Astrocyte of the hippocampus (primary cell): ENCODE measurements around the gene SEPSECS.
A peak's percentile ranks its signal among the peaks of the same experiment; 100 is the strongest.

Experiments
- DNase-seq: peaks from one replicate; pipeline ENCODE4 v3.0.0; 2011; ENCODE audit warnings: low read depth, low spot score

The SEPSECS gene

GRCh38 chr4:25157081-25157480, 3.2 kb downstream of the SEPSECS start:
- DNase-seq, result no peak

GRCh38 chr4:25155947-25156346, 4.3 kb downstream of the SEPSECS start:
- no peak for DNase-seq

GRCh38 chr4:25154594-25155265, 5.5 kb downstream of the SEPSECS start:
- no peak for DNase-seq

- no peak for DNase-seq
These were observed 14.2 kb downstream of the SEPSECS start for GRCh38 chr4:25146076-25146475.

- DNase-seq, result peak; percentile 58
These were observed 15.3 kb downstream of the SEPSECS start for GRCh38 chr4:25144870-25145481.

- no peak for DNase-seq
These were observed 17.8 kb downstream of the SEPSECS start for GRCh38 chr4:25142468-25142867.

GRCh38 chr4:25141592-25141991, 18.7 kb downstream of the SEPSECS start:
- DNase-seq, result no peak

- DNase-seq, result no peak
These were observed 27.1 kb downstream of the SEPSECS start for GRCh38 chr4:25133132-25133531.

- DNase-seq, result no peak
These were observed 28.3 kb downstream of the SEPSECS start for GRCh38 chr4:25131926-25132325.

GRCh38 chr4:25131381-25131780, 28.9 kb downstream of the SEPSECS start:
- no peak for DNase-seq

GRCh38 chr4:25129917-25130316, 30.3 kb downstream of the SEPSECS start:
- DNase-seq, result peak; percentile 20

GRCh38 chr4:25128671-25129070, 31.6 kb downstream of the SEPSECS start:
- DNase-seq, result peak; percentile 74

- DNase-seq, result no peak
These were observed 37.0 kb downstream of the SEPSECS start for GRCh38 chr4:25123236-25123635.

GRCh38 chr4:25120146-25120940, 39.9 kb downstream of the SEPSECS start:
- no peak for DNase-seq

GRCh38 chr4:25117716-25118472, 42.4 kb downstream of the SEPSECS start:
- DNase-seq, result no peak

- DNase-seq, result no peak
These were observed 43.0 kb downstream of the SEPSECS start for GRCh38 chr4:25117274-25117673.

- peak; percentile 82 for DNase-seq
These were observed 46.0 kb downstream of the SEPSECS start for GRCh38 chr4:25113915-25114904.

GRCh38 chr4:25112995-25113380, 47.3 kb downstream of the SEPSECS start:
- no peak for DNase-seq

GRCh38 chr4:25112366-25112994, 47.8 kb downstream of the SEPSECS start:
- peak; percentile 48 for DNase-seq

GRCh38 chr4:25111648-25112196, 48.5 kb downstream of the SEPSECS start:
- no peak for DNase-seq
